H9 (cell line): ENCODE results near the gene ADAMTS8. TPM values are rescaled to one million over a fixed set of nuclear protein-coding genes. Genes with fewer than 3 reads are reported as not detected.

Source experiments
- DNase-seq: peaks from one replicate; pipeline ENCODE4 v3.0.0-alpha.2; 2017
- H2AFZ ChIP-seq: one replicate; pipeline ENCODE4 v1.6.1; 2013; ENCODE audit warnings: mild to moderate bottlenecking, low read length, control low read depth, moderate library complexity
- H2AK5ac ChIP-seq: 2 replicates; pipeline ENCODE4 v1.6.1; 2013; ENCODE audit warnings: low read length, control low read depth, mixed read lengths; ENCODE audit not compliant: insufficient read length
- H2BK120ac ChIP-seq: one replicate; pipeline ENCODE4 v1.6.1; 2013; ENCODE audit warnings: low read depth, mild to moderate bottlenecking, low read length, control low read depth, inconsistent platforms; ENCODE audit not compliant: poor library complexity, severe bottlenecking
- H2BK12ac ChIP-seq: 2 replicates; pipeline ENCODE4 v1.6.1; 2013; ENCODE audit warnings: low read length, control low read depth, mixed read lengths, low read depth; ENCODE audit not compliant: insufficient read length
- H2BK15ac ChIP-seq: 2 replicates; pipeline ENCODE4 v1.6.1; 2013; ENCODE audit warnings: low read depth, low read length, control low read depth
- H2BK20ac ChIP-seq: one replicate; pipeline ENCODE4 v1.6.1; 2013; ENCODE audit warnings: low read depth, mild to moderate bottlenecking, low read length, control low read depth, inconsistent platforms; ENCODE audit not compliant: poor library complexity, severe bottlenecking
- H2BK5ac ChIP-seq: 2 replicates; pipeline ENCODE4 v1.6.1; 2013; ENCODE audit warnings: low read length, control low read depth, mixed read lengths; ENCODE audit not compliant: insufficient read length
- H3K14ac ChIP-seq: 2 replicates; pipeline ENCODE4 v1.6.1; 2013; ENCODE audit warnings: low read length, control low read depth; ENCODE audit not compliant: insufficient read depth
- H3K18ac ChIP-seq: 2 replicates; pipeline ENCODE4 v1.6.1; 2013; ENCODE audit warnings: low read depth, mild to moderate bottlenecking, mixed read lengths, low read length, control low read depth; ENCODE audit not compliant: insufficient read length
- H3K23ac ChIP-seq: 2 replicates; pipeline ENCODE4 v1.6.1; 2013; ENCODE audit warnings: low read length, control low read depth, mixed read lengths, low read depth; ENCODE audit not compliant: insufficient read length
- H3K23me2 ChIP-seq: 2 replicates; pipeline ENCODE4 v1.6.1; 2013; ENCODE audit warnings: low read depth, mild to moderate bottlenecking, mixed read lengths, low read length, control low read depth; ENCODE audit not compliant: insufficient read length, poor library complexity, severe bottlenecking
- H3K27ac ChIP-seq: 2 replicates; pipeline ENCODE4 v1.5.1; 2013; ENCODE audit warnings: low read length, control low read depth, mixed read lengths, low read depth; ENCODE audit not compliant: insufficient read length
- H3K27me3 ChIP-seq: 2 replicates; pipeline ENCODE4 v1.6.1; 2013; ENCODE audit warnings: low read length, control low read depth, inconsistent platforms; ENCODE audit not compliant: insufficient read depth
- H3K4ac ChIP-seq: 2 replicates; pipeline ENCODE4 v1.6.1; 2013; ENCODE audit warnings: low read depth, mild to moderate bottlenecking, control low read depth, inconsistent platforms, low read length, moderate library complexity
- H3K4me1 ChIP-seq: 2 replicates; pipeline ENCODE4 v1.6.1; 2013; ENCODE audit warnings: low read length, control low read depth, inconsistent platforms; ENCODE audit not compliant: insufficient read depth
- H3K4me2 ChIP-seq: 2 replicates; pipeline ENCODE4 v1.6.1; 2013; ENCODE audit warnings: low read length, control low read depth, mixed read lengths; ENCODE audit not compliant: insufficient read length, insufficient read depth
- H3K56ac ChIP-seq: 2 replicates; pipeline ENCODE4 v1.6.1; 2013; ENCODE audit warnings: low read depth, mild to moderate bottlenecking, mixed read lengths, low read length, control low read depth; ENCODE audit not compliant: insufficient read length
- H3K79me1 ChIP-seq: 2 replicates; pipeline ENCODE4 v1.6.1; 2013; ENCODE audit warnings: low read depth, mild to moderate bottlenecking, moderate library complexity, low read length, control low read depth, inconsistent platforms; ENCODE audit not compliant: insufficient read depth, poor library complexity, severe bottlenecking
- H3K79me2 ChIP-seq: 2 replicates; pipeline ENCODE4 v1.6.1; 2013; ENCODE audit warnings: low read length, control low read depth, inconsistent platforms; ENCODE audit not compliant: insufficient read depth
- H3K9ac ChIP-seq: 2 replicates; pipeline ENCODE4 v1.6.1; 2013; ENCODE audit warnings: low read length, control low read depth, mixed read lengths; ENCODE audit not compliant: insufficient read length; ENCODE audit errors: extremely low read depth
- H3K9me3 ChIP-seq: one replicate; pipeline ENCODE4 v1.6.1; 2013; ENCODE audit warnings: low read depth, low read length, inconsistent platforms; ENCODE audit not compliant: control insufficient read depth
- H3T11ph ChIP-seq: one replicate; pipeline ENCODE4 v1.6.1; 2013; ENCODE audit warnings: mild to moderate bottlenecking, low read length, control low read depth, inconsistent platforms
- H4K20me1 ChIP-seq: one replicate; pipeline ENCODE4 v1.6.1; 2013; ENCODE audit not compliant: control insufficient read depth, insufficient read length, insufficient read depth
- H4K5ac ChIP-seq: 2 replicates; pipeline ENCODE4 v1.6.1; 2013; ENCODE audit warnings: low read depth, mild to moderate bottlenecking, mixed read lengths, low read length, control low read depth; ENCODE audit not compliant: insufficient read length
- H4K8ac ChIP-seq: replicated peaks from 2 replicates; pipeline ENCODE4 v1.6.1; 2013; ENCODE audit warnings: low read length, control low read depth, mixed read lengths, low read depth; ENCODE audit not compliant: insufficient read length
- H4K91ac ChIP-seq: 2 replicates; pipeline ENCODE4 v1.6.1; 2013; ENCODE audit warnings: low read depth, mild to moderate bottlenecking, moderate library complexity, mixed read lengths, low read length, control low read depth; ENCODE audit not compliant: insufficient read length
- H3K27ac Mint-ChIP-seq, 3 experiments: 2 replicates in 2 of 3; 3 replicates in 1 of 3; pipeline ENCODE4 v1.8.0; 2020 to 2021; ENCODE audit warnings: mixed read lengths in 3 of 3, mild to moderate bottlenecking in 1 of 3, moderate library complexity in 1 of 3
- H3K27me3 Mint-ChIP-seq: 2 replicates; pipeline ENCODE4 v1.8.0; 2021; ENCODE audit warnings: low read depth, mild to moderate bottlenecking, moderate library complexity, mixed read lengths
- H3K36me3 Mint-ChIP-seq, 3 experiments: 2 replicates in 2 of 3; 3 replicates in 1 of 3; pipeline ENCODE4 v1.8.0; 2020 to 2021; ENCODE audit warnings: low read depth in 3 of 3, mixed read lengths in 3 of 3; ENCODE audit not compliant: insufficient read depth in 1 of 3
- H3K4me1 Mint-ChIP-seq, 2 experiments: 2 replicates each; pipeline ENCODE4 v1.8.0; 2020; ENCODE audit warnings: mixed read lengths in 2 of 2
- H3K4me3 Mint-ChIP-seq, 2 experiments: 2 replicates in 1 of 2; 3 replicates in 1 of 2; pipeline ENCODE4 v1.8.0; 2020 to 2021; ENCODE audit warnings: mild to moderate bottlenecking in 2 of 2, mixed read lengths in 2 of 2, moderate library complexity in 1 of 2
- H3K9me3 Mint-ChIP-seq, 2 experiments: 2 replicates in 1 of 2; 3 replicates in 1 of 2; pipeline ENCODE4 v1.8.0; 2020; ENCODE audit warnings: mild to moderate bottlenecking in 2 of 2, mixed read lengths in 2 of 2, moderate library complexity in 1 of 2
- WGBS: extraction: QIAGEN DNeasy Blood & Tissue Kit; methylation state at CpG from one replicate; pipeline ENCODE4 v1.1.7; 2013; ENCODE audit warnings: missing lambda C conversion rate, low lambda C conversion rate, mixed read lengths; ENCODE audit not compliant: insufficient read length; ENCODE audit errors: extremely low coverage; 5-methylcytosine and 5-hydroxymethylcytosine counted together
- total RNA-seq: library from RNA; stranded (reverse); gene quantifications from 2 replicates; pipeline ENCODE4 v1.2.1, GENCODE V29; 2021
- TF ChIP-seq, protein P1 (sequence below): fragments of 200-600 bp; sonication (generic); conservative IDR thresholded peaks from 3 replicates; pipeline ENCODE4 v1.8.0; 2021; ENCODE audit warnings: antibody characterized with exemption, mild to moderate bottlenecking

ADAMTS8 gene
- total RNA-seq, 1 experiment from 2014 or later: 5.0 TPM

DNA sequence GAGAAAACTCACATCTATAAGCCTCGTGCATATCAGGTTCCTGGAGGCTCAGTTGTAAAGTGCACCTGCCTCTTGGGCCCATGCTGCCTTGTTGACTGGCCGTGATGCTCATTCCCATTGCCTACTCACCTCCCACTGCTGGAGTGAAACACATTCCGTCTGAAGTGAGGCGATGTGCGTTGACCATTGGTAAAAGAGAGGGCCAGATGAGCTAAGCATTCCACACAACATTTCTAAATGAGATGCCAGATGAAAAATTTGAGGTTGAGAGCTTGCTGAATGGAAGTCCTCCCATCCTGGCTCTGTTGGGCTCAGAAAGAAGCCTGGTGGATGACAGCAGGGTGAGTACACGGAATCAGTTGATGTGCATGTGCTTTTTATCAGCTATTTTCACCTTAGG lies 11.5 kb upstream of the ADAMTS8 start:
- no peak overlapping the region for H2BK15ac ChIP-seq
- Mint-ChIP-seq H3K4me3 (no peak overlapping the region), H3K4me1 (no peaks in the 10 kb centered on the region), H3K36me3 (no peaks in the 10 kb centered on the region), H3K27me3 (peaks cover 52% of the 10 kb centered on the region), H3K27ac (no peak overlapping the region), H3K9me3 (no peaks in the 10 kb centered on the region; a peak in 2 of 5 replicates)
- no peak overlapping the region for H3K4ac ChIP-seq
- no peak overlapping the region for H3K56ac ChIP-seq
- H3K18ac ChIP-seq: no peak overlapping the region
- no peaks in the 10 kb centered on the region for H3K79me2 ChIP-seq
- no peaks in the 10 kb centered on the region for H3K27me3 ChIP-seq
- H2BK120ac ChIP-seq: no peak overlapping the region
- H2BK5ac ChIP-seq: no peak overlapping the region
- no peak overlapping the region for H4K91ac ChIP-seq
- no peaks in the 10 kb centered on the region for H3K79me1 ChIP-seq
- no peak overlapping the region for H4K8ac ChIP-seq
- no peak overlapping the region for H3K23ac ChIP-seq
- no peak overlapping the region for H3K4me2 ChIP-seq
- TF ChIP-seq, protein P1, sequence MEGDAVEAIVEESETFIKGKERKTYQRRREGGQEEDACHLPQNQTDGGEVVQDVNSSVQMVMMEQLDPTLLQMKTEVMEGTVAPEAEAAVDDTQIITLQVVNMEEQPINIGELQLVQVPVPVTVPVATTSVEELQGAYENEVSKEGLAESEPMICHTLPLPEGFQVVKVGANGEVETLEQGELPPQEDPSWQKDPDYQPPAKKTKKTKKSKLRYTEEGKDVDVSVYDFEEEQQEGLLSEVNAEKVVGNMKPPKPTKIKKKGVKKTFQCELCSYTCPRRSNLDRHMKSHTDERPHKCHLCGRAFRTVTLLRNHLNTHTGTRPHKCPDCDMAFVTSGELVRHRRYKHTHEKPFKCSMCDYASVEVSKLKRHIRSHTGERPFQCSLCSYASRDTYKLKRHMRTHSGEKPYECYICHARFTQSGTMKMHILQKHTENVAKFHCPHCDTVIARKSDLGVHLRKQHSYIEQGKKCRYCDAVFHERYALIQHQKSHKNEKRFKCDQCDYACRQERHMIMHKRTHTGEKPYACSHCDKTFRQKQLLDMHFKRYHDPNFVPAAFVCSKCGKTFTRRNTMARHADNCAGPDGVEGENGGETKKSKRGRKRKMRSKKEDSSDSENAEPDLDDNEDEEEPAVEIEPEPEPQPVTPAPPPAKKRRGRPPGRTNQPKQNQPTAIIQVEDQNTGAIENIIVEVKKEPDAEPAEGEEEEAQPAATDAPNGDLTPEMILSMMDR: no peak
- no peaks in the 10 kb centered on the region for H4K20me1 ChIP-seq
- H4K5ac ChIP-seq: no peak overlapping the region
- H3K23me2 ChIP-seq: peaks cover under 1% of the 10 kb centered on the region
- no peak for DNase-seq
- no peak overlapping the region for H2AFZ ChIP-seq
- no peak overlapping the region for H2BK20ac ChIP-seq
- no peaks in the 10 kb centered on the region for H3K9me3 ChIP-seq
- no peak overlapping the region for H3K14ac ChIP-seq
- no peak overlapping the region for H2BK12ac ChIP-seq
- no CpG with 5 or more reads among the region's 6 CpGs for WGBS
- no peaks in the 10 kb centered on the region for H3K4me1 ChIP-seq
- no peak overlapping the region for H3K9ac ChIP-seq
- no peak overlapping the region for H3K27ac ChIP-seq
- no peak overlapping the region for H2AK5ac ChIP-seq
- no peak overlapping the region for H3T11ph ChIP-seq
